ENCODE measurements around the gene SLC7A8. TPM values are rescaled to one million over a fixed set of nuclear protein-coding genes. Genes with fewer than 3 reads are reported as not detected.

The SLC7A8 gene
- total and polyA plus RNA-seq, 2 of the 4 experiments (the other 2 are of a cell fraction), result 0.31 TPM; not detected in 1

- ChIA-PET POLR2A (ENCODE audit: unreplicated experiment) (no interaction called here), CTCF (no interaction called here)
- Histone ChIP-seq H3K36me3 (ENCODE audit: control insufficient read depth, insufficient read depth, low read length) (no peaks in the 10 kb centered on the region), H3K9ac (ENCODE audit: low read depth, low read length) (no peak overlapping the region), H2BK5ac (ENCODE audit: low read depth, low read length, poor library complexity, severe bottlenecking) (no peak overlapping the region), H3K4me3 (ENCODE audit: insufficient read depth, low read depth, low read length) (no peak overlapping the region), H3K4me1 (ENCODE audit: control insufficient read depth, insufficient read depth, low read length) (peaks cover 4% of the 10 kb centered on the region), H3K27ac (ENCODE audit: insufficient read depth, low read length) (no peak overlapping the region), H3K56ac (ENCODE audit: extremely low read depth, insufficient read depth, low read length) (no peak overlapping the region), H3K18ac (ENCODE audit: low read depth, low read length) (no peak overlapping the region), H3K23ac (ENCODE audit: low read depth, low read length) (no peak overlapping the region), H3K4ac (ENCODE audit: low read depth, low read length) (no peak overlapping the region), H3K9me3 (ENCODE audit: control insufficient read depth, insufficient read depth, low read length) (no peaks in the 10 kb centered on the region), H4K91ac (ENCODE audit: insufficient read depth, low read depth, low read length) (no peak overlapping the region), H3K27me3 (ENCODE audit: control insufficient read depth, insufficient read depth, low read length) (peaks cover 16% of the 10 kb centered on the region), H2AFZ (replicated peaks; ENCODE audit: low read length, poor library complexity) (peak overlapping the region; percentile 36), H3K9me1 (ENCODE audit: insufficient read depth, low read length) (0 out of 2 replicates have a peak, but pooled peaks cover 3% of the 10 kb centered on the region), H2BK15ac (ENCODE audit: low read depth, low read length) (no peak overlapping the region), H4K8ac (ENCODE audit: low read depth in 2 of 2, low read length in 2 of 2) (peak overlapping the region in 1 of 2 experiments; percentile 15; a peak in 1 of 4 replicates), H2AK5ac (ENCODE audit: low read depth, low read length) (no peak overlapping the region), H2AK9ac (replicated peaks; ENCODE audit: low read depth, low read length, poor library complexity) (no peak overlapping the region), H3K79me1 (ENCODE audit: low read depth in 1 of 2, low read length in 2 of 2) (no peaks in the 10 kb centered on the region), H3K4me2 (ENCODE audit: low read depth, low read length) (no peak overlapping the region), H2BK120ac (ENCODE audit: low read depth, low read length) (no peak overlapping the region), H4K5ac (ENCODE audit: low read depth, low read length) (no peak overlapping the region; the same call in 1 of the 2 replicates), H3K14ac (replicated peaks; ENCODE audit: low read depth, low read length) (no peak overlapping the region), H2BK20ac (ENCODE audit: low read depth, low read length) (no peak overlapping the region), H4K20me1 (ENCODE audit: insufficient read depth, low read length) (no peaks in the 10 kb centered on the region)
- ATAC-seq (ENCODE audit: low read depth), result no peak
- in situ Hi-C loops (cut with MboI; ENCODE audit: low sequenced_read_pairs), result no loop called here
- dilution Hi-C loops (cut with HindIII; ENCODE audit: low sequenced_read_pairs, unreplicated experiment), result no loop called here
- 85% methylated on average over 4 of the region's 28 CpGs; no CpG with 5 or more reads in 1 of the 2 experiments for WGBS, 2 experiments (ENCODE audit: extremely low coverage in 2 of 2, insufficient read length in 1 of 2)
- intact Hi-C loops (cut with micrococcal nuclease), result loop anchor here (2.0 kb wide), 1 partner anchor 33 kb away; no protein-coding TSS in a partner anchor
- no TSS peak for BruUV-seq (replicated peaks)
- DNase-seq, result no peak
- TF ChIP-seq SMC3 (IDR thresholded peaks at IDR 0.05; ENCODE audit: low read depth, low read length) (no peak), RAD21 (IDR thresholded peaks at IDR 0.05; ENCODE audit: low read length) (no peak), RFX5 (IDR thresholded peaks at IDR 0.05; ENCODE audit: low read depth, low read length) (no peak), MAZ (IDR thresholded peaks at IDR 0.05; ENCODE audit: borderline replicate concordance, low read depth, low read length) (no peak), BHLHE40 (IDR thresholded peaks at IDR 0.05; ENCODE audit: low read depth, low read length) (no peak), CEBPB (IDR thresholded peaks at IDR 0.05; ENCODE audit: low read depth, low read length) (no peak), MAFK (IDR thresholded peaks at IDR 0.05; ENCODE audit: low read depth, low read length) (no peak), CHD1 (IDR thresholded peaks at IDR 0.05; ENCODE audit: low read depth, low read length) (no peak), NFE2L2 (IDR thresholded peaks at IDR 0.05; ENCODE audit: low read depth, low read length) (no peak), FOS (IDR thresholded peaks at IDR 0.05; ENCODE audit: low read depth, low read length) (no peak), POLR2A (IDR thresholded peaks at IDR 0.05; ENCODE audit: low read depth, low read length) (no peak), USF2 (IDR thresholded peaks at IDR 0.05; ENCODE audit: low read depth, low read length) (no peak), CTCF (conservative IDR thresholded peaks at IDR 0.05; ENCODE audit: low read depth, low read length) (no peak), RCOR1 (IDR thresholded peaks at IDR 0.05; ENCODE audit: insufficient replicate concordance, low read length) (no peak)
These were observed 29.3 kb downstream of the SLC7A8 start for GRCh38 chr14:23153851-23154796.

Data from IMR-90 (cell line).